Tibial nerve (tissue), 4 donors: ENCODE results near the gene NPRL2.

ENCODE experiments used
- EP300 ChIP-seq, 2 donors: sonication (generic); formaldehyde crosslinking; IDR thresholded peaks; one replicate each; pipeline ENCODE4 v1.6.1; 2017; ENCODE audit warnings: antibody characterized with exemption in 2 of 2, mild to moderate bottlenecking in 1 of 2
- POLR2A ChIP-seq, 2 donors: fragments of 450-650 bp; IDR thresholded peaks; one replicate each; pipeline ENCODE4 v1.6.1; 2017; ENCODE audit warnings: antibody characterized with exemption in 2 of 2, mild to moderate bottlenecking in 2 of 2, moderate library complexity in 2 of 2
- TF ChIP-seq, protein P1 (sequence below), 5 experiments: fragments of 200-600 bp in 3 of 5; fragments of 450-650 bp in 2 of 5; sonication (generic) in 3 of 5; IDR thresholded peaks; one replicate each; pipeline ENCODE4 v1.5.1; 2016 to 2019; ENCODE audit warnings: antibody characterized with exemption in 5 of 5, mild to moderate bottlenecking in 3 of 5, moderate library complexity in 2 of 5

DNA sequence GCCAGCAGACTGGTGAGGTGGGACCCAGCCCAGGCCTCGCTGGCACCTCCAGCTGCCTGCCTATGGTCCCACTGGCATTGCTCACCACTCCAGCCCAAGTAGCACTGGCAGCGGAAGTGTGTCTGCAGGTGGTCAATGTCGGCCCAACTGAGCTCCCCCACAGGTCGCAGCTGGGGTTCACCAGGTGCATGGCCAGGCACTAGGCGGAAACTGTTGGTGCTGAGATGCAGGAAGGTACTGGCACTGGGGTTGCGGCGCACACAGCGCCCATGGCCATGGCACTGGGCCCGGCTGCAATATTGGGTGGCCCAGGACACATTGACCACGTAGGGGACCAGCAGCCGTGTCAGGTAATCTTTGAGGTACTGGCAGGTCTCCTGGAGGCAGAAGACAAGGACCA is 32.4 kb downstream of the NPRL2 start:
- TF ChIP-seq, protein P1, sequence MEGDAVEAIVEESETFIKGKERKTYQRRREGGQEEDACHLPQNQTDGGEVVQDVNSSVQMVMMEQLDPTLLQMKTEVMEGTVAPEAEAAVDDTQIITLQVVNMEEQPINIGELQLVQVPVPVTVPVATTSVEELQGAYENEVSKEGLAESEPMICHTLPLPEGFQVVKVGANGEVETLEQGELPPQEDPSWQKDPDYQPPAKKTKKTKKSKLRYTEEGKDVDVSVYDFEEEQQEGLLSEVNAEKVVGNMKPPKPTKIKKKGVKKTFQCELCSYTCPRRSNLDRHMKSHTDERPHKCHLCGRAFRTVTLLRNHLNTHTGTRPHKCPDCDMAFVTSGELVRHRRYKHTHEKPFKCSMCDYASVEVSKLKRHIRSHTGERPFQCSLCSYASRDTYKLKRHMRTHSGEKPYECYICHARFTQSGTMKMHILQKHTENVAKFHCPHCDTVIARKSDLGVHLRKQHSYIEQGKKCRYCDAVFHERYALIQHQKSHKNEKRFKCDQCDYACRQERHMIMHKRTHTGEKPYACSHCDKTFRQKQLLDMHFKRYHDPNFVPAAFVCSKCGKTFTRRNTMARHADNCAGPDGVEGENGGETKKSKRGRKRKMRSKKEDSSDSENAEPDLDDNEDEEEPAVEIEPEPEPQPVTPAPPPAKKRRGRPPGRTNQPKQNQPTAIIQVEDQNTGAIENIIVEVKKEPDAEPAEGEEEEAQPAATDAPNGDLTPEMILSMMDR (IDR thresholded peaks at IDR 0.05) = no peak
- TF ChIP-seq POLR2A (IDR thresholded peaks at IDR 0.05) (no peak), EP300 (IDR thresholded peaks at IDR 0.05) (no peak)
